A549 (cell line): ENCODE results near the gene MT2A.

Source experiments
- CEBPB ChIP-seq, 2 experiments: fragments of >200 bp in 1 of 2; sonication (Bioruptor Twin) in 1 of 2; formaldehyde crosslinking in 1 of 2; IDR thresholded peaks; 2 replicates each; pipeline ENCODE4 v1.6.1; 2012 to 2016
- CTCF ChIP-seq: fragments of >200 bp; sonication (Bioruptor Twin); formaldehyde crosslinking; IDR thresholded peaks from 3 replicates; pipeline ENCODE4 v1.5.1; 2016
- EHMT2 ChIP-seq: fragments of 200-600 bp; sonication (generic); IDR thresholded peaks from 2 replicates; pipeline ENCODE4 v1.6.1; 2016; ENCODE audit warnings: antibody characterized with exemption, low read depth, mild to moderate bottlenecking, moderate library complexity
- ELK1 ChIP-seq: fragments of 150-350 bp; IDR thresholded peaks from 2 replicates; pipeline ENCODE4 v1.6.1; 2014; ENCODE audit warnings: low read depth, mild to moderate bottlenecking, low read length
- EP300 ChIP-seq, 2 experiments: fragments of >200 bp; sonication (Bioruptor Twin); formaldehyde crosslinking; IDR thresholded peaks; 2 replicates in 1 of 2; 3 replicates in 1 of 2; pipeline ENCODE4 v1.6.1; 2016 to 2017
- ESRRA ChIP-seq: fragments of 150-350 bp; IDR thresholded peaks from 2 replicates; pipeline ENCODE4 v1.6.1; 2014; ENCODE audit warnings: mild to moderate bottlenecking, low read length, borderline replicate concordance
- MAZ ChIP-seq: fragments of 150-350 bp; IDR thresholded peaks from 2 replicates; pipeline ENCODE4 v1.6.1; 2014; ENCODE audit warnings: antibody characterized with exemption, low read depth, low read length, borderline replicate concordance
- POLR2A ChIP-seq: IDR thresholded peaks from 2 replicates; pipeline ENCODE4 v1.6.1; 2012; ENCODE audit warnings: mild to moderate bottlenecking, low read length
- POLR2AphosphoS2 ChIP-seq: conservative IDR thresholded peaks from 2 replicates; pipeline ENCODE4 v1.6.1; 2012; ENCODE audit warnings: low read length, improper control_type of control experiment, inconsistent platforms
- REST ChIP-seq: fragments of 200-600 bp; sonication (generic); IDR thresholded peaks from 2 replicates; pipeline ENCODE4 v1.6.1; 2016; ENCODE audit warnings: antibody characterized with exemption, mild to moderate bottlenecking, moderate library complexity
- SREBF2 ChIP-seq: fragments of 450-650 bp; IDR thresholded peaks from 2 replicates; pipeline ENCODE4 v1.6.1; 2014; ENCODE audit warnings: mild to moderate bottlenecking, moderate library complexity

GRCh38 chr16:56607109-56607618 is 1.2 kb upstream of the MT2A start:
- no peak for TF ChIP-seq EP300 (IDR thresholded peaks at IDR 0.05)
- TF ChIP-seq CEBPB (IDR thresholded peaks at IDR 0.05) = no peak; a peak in 1 of 4 replicates
- TF ChIP-seq CTCF = no peak
- TF ChIP-seq POLR2A = no peak
- no peak for TF ChIP-seq EHMT2
- TF ChIP-seq REST = no peak
- TF ChIP-seq ESRRA = no peak
- no peak for TF ChIP-seq POLR2AphosphoS2
- TF ChIP-seq SREBF2 = no peak
- TF ChIP-seq ELK1 = no peak
- TF ChIP-seq MAZ = no peak
